ENCODE measurements around the gene EPHA5. TPM values are rescaled to one million over a fixed set of nuclear protein-coding genes. Genes with fewer than 3 reads are reported as not detected.

Gene EPHA5
- total and polyA plus RNA-seq, 9 of the 15 experiments (the other 6 are each of a cell fraction or from before 2014, with no cell fraction given) = 0.04 TPM; not detected in 8

- TF ChIP-seq POLR2AphosphoS5 (IDR thresholded peaks at IDR 0.05; ENCODE audit: control insufficient read depth, insufficient read depth, low read depth, low read length) (no peak), ELF1 (tag; IDR thresholded peaks at IDR 0.05) (no peak), POU5F1 (IDR thresholded peaks at IDR 0.05; ENCODE audit: borderline replicate concordance, low read depth, low read length, partially characterized antibody) (no peak), ZNF561 (CRISPR knock-in tag; conservative IDR thresholded peaks at IDR 0.05) (no peak), KLF1 (tag; IDR thresholded peaks at IDR 0.05) (no peak)
Measured at GRCh38 chr4:65592089-65592488, 78.2 kb downstream of the EPHA5 start (continued).

- FAIRE-seq (no peak), ATAC-seq (no peak), DNase-seq (ENCODE audit: extremely low read depth in 1 of 4, low spot score in 3 of 4) (no peak)
- Histone ChIP-seq H3K36me3 (ENCODE audit: control insufficient read depth, insufficient read depth, low read length) (no peaks in the 10 kb centered on the region), H3K9me3 (replicated peaks; ENCODE audit: control insufficient read depth, insufficient read depth, low read depth, low read length) (no peaks in the 10 kb centered on the region), H4K20me1 (replicated peaks; ENCODE audit: control insufficient read depth, insufficient read depth, low read length) (no peaks in the 10 kb centered on the region), H3K27me3 (ENCODE audit: control insufficient read depth in 2 of 2, insufficient read depth in 2 of 2, low read length in 2 of 2) (no peaks in the 10 kb centered on the region), H3K27ac (ENCODE audit: extremely low read depth, low read depth, low read length) (no peak overlapping the region), H3K79me2 (ENCODE audit: control insufficient read depth, insufficient read depth, low read length) (no peaks in the 10 kb centered on the region), H3K4me2 (ENCODE audit: insufficient read depth, low read length) (no peak overlapping the region), H3K4me1 (replicated peaks in 1 of 2; ENCODE audit: control insufficient read depth in 2 of 2, insufficient read depth in 2 of 2, low read length in 2 of 2) (no peaks in the 10 kb centered on the region), H2AFZ (ENCODE audit: low read depth, low read length) (no peak overlapping the region), H3K9me1 (ENCODE audit: control insufficient read depth, insufficient read depth, low read length) (no peaks in the 10 kb centered on the region), H3K9ac (ENCODE audit: insufficient read depth in 1 of 2, low read depth in 2 of 2, low read length in 2 of 2) (no peak overlapping the region), H3K4me3 (no peak overlapping the region)
- 0% methylated on average over 2 of the region's 2 CpGs for WGBS (ENCODE audit: insufficient coverage, low coverage, missing lambda C conversion rate)
- intact Hi-C loops (cut with micrococcal nuclease) = no loop called here
- no peak for TF ChIP-seq SMARCC2 (IDR thresholded peaks at IDR 0.05; ENCODE audit: low read depth)
- ChIA-PET POLR2A (no interaction called here), CTCF (ENCODE audit: low intra/inter-chr PET ratio) (no interaction called here)
- in situ Hi-C loops (cut with MboI) = no loop called here
- no TSS peak for BruUV-seq (replicated peaks)
Measured at GRCh38 chr4:65589921-65590320, 80.4 kb downstream of the EPHA5 start.

Measured in K562 (cell line).